Measurements from ENCODE around the gene DOCK8. TPM values are rescaled to one million over a fixed set of nuclear protein-coding genes. Genes with fewer than 3 reads are reported as not detected.

The DOCK8 gene
- total RNA-seq, 1 experiment from 2014 or later = 5.6 TPM

- DNase-seq (ENCODE audit: low read depth) = no peak
- in situ Hi-C loops (cut with HindIII; ENCODE audit: low pct_unique_long_range_greater_than_20kb, low sequenced_read_pairs) = no loop called here
Measured at GRCh38 chr9:295576-295975, 80.9 kb downstream of the DOCK8 start.

DNA sequence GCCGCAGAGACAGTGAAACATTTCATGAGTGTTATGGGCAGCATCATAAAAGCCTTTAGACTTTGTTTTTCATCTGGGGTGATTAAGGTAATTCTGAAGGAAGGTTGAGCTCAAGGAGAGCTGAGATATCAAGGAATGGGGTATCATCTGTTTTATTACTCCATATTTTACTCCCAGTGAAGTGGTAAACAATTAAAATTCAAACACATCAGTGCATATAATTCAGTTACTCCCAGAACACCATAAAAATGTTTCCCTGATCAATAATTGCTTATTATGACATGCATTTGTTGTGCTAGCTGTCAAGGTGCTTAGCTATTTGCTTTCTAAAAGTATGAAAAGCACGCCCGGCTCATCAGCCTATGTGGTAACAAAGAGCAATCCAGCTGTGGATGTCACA is 81.7 kb downstream of the DOCK8 start:
- in situ Hi-C loops (cut with HindIII; ENCODE audit: low pct_unique_long_range_greater_than_20kb, low sequenced_read_pairs) = no loop called here
- no peak for DNase-seq (ENCODE audit: low read depth)

GRCh38 chr9:297104-297972 is 82.7 kb downstream of the DOCK8 start:
- no peak for DNase-seq (ENCODE audit: low read depth)
- in situ Hi-C loops (cut with HindIII; ENCODE audit: low pct_unique_long_range_greater_than_20kb, low sequenced_read_pairs) = no loop called here

- no peak for DNase-seq (ENCODE audit: low read depth)
- in situ Hi-C loops (cut with HindIII; ENCODE audit: low pct_unique_long_range_greater_than_20kb, low sequenced_read_pairs) = no loop called here
Measured at GRCh38 chr9:303502-303901, 88.8 kb downstream of the DOCK8 start.

DNA sequence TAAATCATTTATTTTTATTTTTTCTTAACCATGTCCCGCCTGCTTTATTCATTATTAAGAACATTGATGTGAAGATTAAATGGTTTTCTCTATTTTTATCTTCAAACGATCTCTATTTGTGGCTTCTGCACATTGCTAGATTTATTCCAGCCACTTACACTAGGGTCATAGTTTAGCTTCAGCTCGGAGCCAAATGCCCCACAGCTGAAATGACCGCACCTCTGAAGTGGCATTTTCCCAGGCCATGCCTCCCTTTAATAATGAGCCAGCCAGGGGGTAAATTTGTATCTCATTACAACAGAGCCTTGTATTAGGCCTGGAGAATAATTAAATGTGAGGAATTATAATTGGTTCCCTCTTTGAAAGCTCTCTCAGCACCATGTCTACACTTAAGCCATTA is 89.4 kb downstream of the DOCK8 start:
- in situ Hi-C loops (cut with HindIII; ENCODE audit: low pct_unique_long_range_greater_than_20kb, low sequenced_read_pairs) = no loop called here
- no peak for DNase-seq (ENCODE audit: low read depth)

DNA sequence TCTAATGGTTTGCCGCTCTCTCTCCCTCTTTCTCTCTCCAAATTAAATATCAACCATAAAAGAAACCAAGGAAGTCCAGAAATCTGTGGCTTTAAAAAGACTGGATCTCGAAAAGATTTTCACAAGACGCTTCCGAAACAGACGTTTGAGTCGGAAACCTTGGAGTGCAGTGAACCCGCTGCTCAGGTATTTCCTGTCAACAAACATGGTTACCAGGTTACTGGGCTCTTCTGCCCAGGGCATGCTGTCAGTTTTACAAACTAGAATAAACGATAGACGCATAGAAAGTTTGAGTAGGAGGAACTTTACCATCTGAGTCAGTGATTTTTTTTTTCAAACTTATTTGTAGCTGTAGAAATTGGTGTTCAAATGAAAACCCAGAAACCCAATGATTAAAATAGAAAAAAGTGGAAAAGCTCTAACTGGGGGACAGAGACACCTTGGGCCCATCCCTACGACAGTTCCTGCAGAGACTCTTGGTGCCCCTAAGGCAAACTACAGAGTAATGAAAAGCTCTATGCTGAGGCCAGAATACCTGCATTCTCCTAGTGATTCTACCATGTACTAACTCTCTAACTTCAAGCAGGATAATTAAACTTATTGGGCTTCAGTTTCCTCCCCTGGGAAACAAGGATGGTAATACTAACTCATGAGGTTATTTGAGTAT is 90.0 kb downstream of the DOCK8 start:
- in situ Hi-C loops (cut with HindIII; ENCODE audit: low pct_unique_long_range_greater_than_20kb, low sequenced_read_pairs) = no loop called here
- DNase-seq (ENCODE audit: low read depth) = no peak

DNA sequence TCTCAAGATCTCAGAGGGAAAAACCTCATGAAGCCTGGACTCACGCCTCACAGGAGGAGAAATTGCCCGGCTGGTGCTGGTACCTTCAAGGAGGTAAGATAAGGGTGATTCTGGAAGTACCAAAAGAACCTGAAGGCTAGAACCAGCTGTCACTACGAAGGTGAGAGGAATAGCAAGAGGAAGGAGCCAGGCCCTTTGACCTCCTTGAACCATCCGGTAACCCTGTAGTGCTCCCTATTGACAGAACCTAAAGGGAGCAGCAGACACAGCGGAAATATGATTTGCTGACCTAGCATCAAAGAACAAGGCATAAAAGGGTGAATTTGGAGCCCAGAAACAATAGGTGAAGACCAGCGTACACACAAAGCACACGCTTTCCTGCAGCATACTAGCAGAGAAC is 92.2 kb downstream of the DOCK8 start:
- DNase-seq (ENCODE audit: low read depth) = no peak
- in situ Hi-C loops (cut with HindIII; ENCODE audit: low pct_unique_long_range_greater_than_20kb, low sequenced_read_pairs) = no loop called here

- in situ Hi-C loops (cut with HindIII; ENCODE audit: low pct_unique_long_range_greater_than_20kb, low sequenced_read_pairs) = no loop called here
- DNase-seq (ENCODE audit: low read depth) = no peak
Measured at GRCh38 chr9:311841-312240, 97.2 kb downstream of the DOCK8 start.

DNA sequence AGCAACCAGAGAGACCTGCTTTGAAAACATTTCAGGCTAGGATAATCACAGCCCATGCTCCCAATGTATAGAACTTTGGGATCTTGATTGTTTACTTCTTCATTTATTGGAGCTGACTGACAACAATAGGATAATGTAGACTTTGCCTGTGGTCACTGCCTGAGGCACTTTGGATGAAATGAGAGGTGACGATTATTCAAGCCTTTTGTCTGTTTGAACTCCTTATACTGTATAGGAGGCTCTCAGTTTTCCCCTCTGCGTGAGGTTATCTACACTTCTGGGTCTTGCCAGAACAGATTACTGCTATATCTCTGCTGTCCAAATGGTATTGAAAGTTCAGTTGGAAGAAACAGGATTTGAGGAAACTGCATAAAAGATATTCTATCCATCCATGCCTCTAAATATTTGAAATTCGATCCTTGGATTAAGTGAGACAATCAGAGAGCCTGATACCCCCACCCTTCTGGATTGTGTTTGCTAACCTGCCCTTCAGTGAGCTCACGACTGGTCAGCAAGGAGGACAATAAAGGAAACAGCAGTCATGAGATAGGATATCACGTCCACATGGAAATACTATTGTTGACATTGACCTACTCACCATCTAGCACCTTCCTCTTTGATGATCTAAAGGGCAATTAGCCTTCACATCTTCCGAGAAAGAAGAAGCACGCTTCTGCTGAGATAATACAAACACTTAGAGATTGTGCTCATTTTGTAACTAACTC is 98.1 kb downstream of the DOCK8 start:
- no peak for DNase-seq (ENCODE audit: low read depth)
- in situ Hi-C loops (cut with HindIII; ENCODE audit: low pct_unique_long_range_greater_than_20kb, low sequenced_read_pairs) = no loop called here

DNA sequence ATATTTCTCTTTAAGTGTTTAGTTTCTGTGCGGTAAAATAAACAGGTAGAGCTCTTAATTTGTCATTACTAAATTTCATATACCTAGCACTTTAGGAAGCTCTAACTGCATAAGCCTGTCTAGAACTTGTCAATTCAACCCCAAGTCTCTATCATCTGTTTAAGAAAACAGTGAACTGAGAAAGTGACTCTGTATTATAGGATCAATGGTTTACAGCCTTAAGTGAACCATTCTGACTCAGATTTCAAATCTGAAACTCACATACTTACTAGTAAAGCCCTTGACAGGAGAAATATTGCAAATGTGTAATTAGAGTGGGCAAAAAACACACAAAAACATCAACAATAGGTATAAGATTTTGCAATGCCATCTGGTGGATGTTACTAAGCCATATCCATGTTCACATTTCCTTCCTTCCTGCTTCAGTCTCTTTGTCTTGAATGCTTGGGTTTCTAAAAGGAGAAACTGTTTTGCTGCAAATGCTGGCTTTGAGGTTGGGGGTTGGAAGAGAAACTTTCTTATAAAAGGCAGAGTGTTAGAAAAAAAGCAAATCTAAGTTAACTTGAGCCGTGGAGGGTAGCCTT is 101.8 kb downstream of the DOCK8 start:
- DNase-seq (ENCODE audit: low read depth) = no peak
- in situ Hi-C loops (cut with HindIII; ENCODE audit: low pct_unique_long_range_greater_than_20kb, low sequenced_read_pairs) = no loop called here

- in situ Hi-C loops (cut with HindIII; ENCODE audit: low pct_unique_long_range_greater_than_20kb, low sequenced_read_pairs) = no loop called here
Measured at GRCh38 chr9:318646-319045, 104.0 kb downstream of the DOCK8 start.

GRCh38 chr9:324971-325370 is 110.3 kb downstream of the DOCK8 start:
- in situ Hi-C loops (cut with HindIII; ENCODE audit: low pct_unique_long_range_greater_than_20kb, low sequenced_read_pairs) = no loop called here
- DNase-seq (ENCODE audit: low read depth) = no peak

More at GRCh38 chr9:318646-319045, 104.0 kb downstream of the DOCK8 start:
- DNase-seq (ENCODE audit: low read depth) = no peak

DNA sequence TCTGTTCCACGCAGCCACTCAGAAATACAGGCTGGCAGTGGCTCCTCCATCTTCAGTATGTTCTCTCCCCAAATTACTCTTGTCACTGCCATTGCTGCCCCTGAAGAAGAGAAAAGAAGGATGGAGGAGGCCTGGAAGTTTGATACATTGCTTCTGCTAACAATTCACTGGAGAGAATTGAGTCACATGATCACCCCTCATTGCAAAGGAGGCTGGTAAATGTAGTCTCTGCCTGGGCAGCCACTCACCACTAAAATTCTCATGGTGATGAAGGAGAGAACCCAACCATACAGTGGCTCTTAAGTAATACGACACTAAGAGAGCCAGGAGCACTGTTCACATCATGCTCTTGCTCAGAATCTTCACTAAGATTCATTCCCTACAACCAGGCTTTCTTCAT is 112.0 kb downstream of the DOCK8 start:
- no peak for DNase-seq (ENCODE audit: low read depth)
- in situ Hi-C loops (cut with HindIII; ENCODE audit: low pct_unique_long_range_greater_than_20kb, low sequenced_read_pairs) = no loop called here

DNA sequence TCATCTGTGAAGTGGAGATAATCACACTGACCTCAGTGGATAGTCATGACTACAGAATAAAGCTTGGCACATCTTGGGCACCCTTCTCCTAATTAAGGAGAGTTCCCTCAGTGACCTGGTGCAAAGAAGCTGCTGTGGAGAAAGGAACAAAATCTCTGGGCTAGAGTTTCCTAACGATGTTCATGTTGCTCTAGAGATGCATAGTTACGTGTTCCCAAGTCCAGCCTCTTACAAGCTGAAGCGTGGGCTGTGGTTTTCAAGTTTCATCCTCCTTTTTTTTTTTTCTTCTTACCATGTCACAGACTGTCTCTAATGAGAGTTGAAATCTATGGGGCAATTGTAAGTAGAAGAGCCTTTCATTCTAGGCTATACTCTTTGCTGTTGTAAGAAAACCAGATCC is 113.8 kb downstream of the DOCK8 start:
- no peak for DNase-seq (ENCODE audit: low read depth)
- in situ Hi-C loops (cut with HindIII; ENCODE audit: low pct_unique_long_range_greater_than_20kb, low sequenced_read_pairs) = no loop called here

DNA sequence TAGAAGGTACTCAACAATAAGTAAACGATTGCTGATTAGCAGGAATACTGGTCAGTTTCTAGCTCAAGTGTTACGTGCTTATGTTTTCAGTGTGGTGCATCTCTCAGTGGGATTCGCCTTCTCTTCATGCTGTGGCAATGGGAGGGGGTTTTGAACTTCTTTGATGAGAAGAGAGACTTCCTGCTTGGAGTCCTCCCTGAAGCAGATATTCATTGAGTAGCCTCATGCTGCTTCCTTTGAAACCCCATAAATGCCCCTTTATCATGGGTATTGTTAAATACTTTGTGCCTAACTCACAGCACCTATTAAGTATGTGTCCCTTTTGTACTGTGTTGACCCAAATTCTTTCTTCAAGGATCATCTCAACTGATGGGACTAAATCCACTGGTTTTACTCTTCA is 116.5 kb downstream of the DOCK8 start:
- in situ Hi-C loops (cut with HindIII; ENCODE audit: low pct_unique_long_range_greater_than_20kb, low sequenced_read_pairs) = no loop called here
- DNase-seq (ENCODE audit: low read depth) = no peak

DNA sequence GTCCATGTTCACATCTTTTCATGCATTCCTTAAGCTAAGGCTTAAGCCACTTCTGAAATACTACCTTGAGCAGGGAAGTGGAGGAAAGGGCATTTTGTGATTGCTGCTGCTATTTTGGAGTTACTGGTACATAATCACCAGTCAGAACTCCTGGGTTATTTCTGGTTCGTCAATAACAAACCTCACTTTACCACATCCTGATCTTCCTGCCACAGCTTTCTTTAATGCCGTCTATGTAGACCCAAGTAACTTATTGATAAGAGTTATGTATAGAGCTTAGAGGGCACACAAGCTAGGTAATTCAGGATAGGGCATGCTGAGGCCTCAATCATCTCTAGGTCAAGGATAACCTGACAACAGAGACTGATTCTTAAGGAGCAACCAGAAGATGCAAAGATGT is 120.7 kb downstream of the DOCK8 start:
- in situ Hi-C loops (cut with HindIII; ENCODE audit: low pct_unique_long_range_greater_than_20kb, low sequenced_read_pairs) = no loop called here
- DNase-seq (ENCODE audit: low read depth) = no peak

GRCh38 chr9:336039-336438 is 121.4 kb downstream of the DOCK8 start:
- no peak for DNase-seq (ENCODE audit: low read depth)
- in situ Hi-C loops (cut with HindIII; ENCODE audit: low pct_unique_long_range_greater_than_20kb, low sequenced_read_pairs) = no loop called here

- DNase-seq (ENCODE audit: low read depth) = no peak
- in situ Hi-C loops (cut with HindIII; ENCODE audit: low pct_unique_long_range_greater_than_20kb, low sequenced_read_pairs) = no loop called here
Measured at GRCh38 chr9:338602-339001, 123.9 kb downstream of the DOCK8 start.
